ENCODE data around the gene LMF2.

The LMF2 gene

GRCh38 chr22:50481045-50481439 lies 26.5 kb downstream of the LMF2 start:
- no peak for DNase-seq

DNA sequence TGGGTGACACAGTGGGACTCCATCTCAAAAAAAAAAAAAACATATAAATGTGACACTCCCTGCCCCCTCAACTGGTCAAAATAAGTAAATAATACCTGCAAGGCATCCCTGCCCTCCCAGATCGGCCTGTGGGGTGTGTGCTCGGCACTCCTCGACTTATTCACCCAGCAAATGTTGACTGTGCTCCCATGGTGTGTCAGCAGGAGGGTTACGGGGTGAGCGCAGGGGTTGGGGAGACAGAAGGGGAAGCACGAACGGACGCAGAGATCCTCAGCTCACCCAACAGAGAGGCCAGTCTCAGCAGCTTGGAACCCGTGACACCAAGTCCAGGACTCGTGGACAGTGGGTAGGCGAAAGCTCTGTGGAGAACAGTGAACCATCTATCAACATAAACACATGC lies 27.8 kb downstream of the LMF2 start:
- no peak for DNase-seq

DNA sequence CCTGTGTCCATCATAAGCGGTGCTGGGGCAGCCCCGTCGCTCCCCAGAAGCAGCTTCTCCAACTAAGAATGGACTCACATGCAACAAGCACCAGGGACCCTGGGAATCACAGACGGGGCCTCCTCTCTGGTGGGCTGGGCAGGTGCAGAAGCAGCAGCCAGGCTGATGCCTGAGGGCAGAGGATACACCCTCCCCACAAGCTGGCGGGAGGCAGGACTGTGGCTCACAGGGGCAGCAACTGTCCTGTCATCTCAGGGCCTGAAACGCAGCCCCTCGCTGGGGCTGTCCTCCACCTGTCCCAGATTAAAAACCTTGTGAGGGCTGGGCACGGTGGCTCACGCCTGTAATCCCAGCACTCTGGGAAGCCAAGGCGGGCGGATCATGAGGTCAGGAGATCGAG lies 29.6 kb downstream of the LMF2 start:
- no peak for DNase-seq

- DNase-seq, result no peak
Observed at GRCh38 chr22:50476868-50477267, 30.6 kb downstream of the LMF2 start.

DNA sequence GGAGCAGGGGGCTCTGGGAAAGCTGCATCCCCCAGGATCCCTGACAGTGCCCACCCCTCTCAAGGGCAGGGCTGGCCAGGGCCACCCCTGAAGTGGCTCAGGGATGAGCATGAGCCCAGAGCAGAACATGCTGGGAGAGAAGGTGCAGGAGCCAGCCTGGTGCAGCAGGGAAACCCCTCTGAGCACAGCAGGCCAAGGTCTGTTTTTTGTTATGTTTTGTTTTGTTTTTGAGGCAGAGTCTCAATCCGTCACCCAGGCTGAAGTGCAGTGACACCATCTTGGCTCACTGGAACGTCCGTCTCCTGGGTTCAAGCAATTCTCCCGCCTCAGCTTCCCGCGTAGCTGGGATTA lies 31.9 kb downstream of the LMF2 start:
- DNase-seq, result no peak

DNA sequence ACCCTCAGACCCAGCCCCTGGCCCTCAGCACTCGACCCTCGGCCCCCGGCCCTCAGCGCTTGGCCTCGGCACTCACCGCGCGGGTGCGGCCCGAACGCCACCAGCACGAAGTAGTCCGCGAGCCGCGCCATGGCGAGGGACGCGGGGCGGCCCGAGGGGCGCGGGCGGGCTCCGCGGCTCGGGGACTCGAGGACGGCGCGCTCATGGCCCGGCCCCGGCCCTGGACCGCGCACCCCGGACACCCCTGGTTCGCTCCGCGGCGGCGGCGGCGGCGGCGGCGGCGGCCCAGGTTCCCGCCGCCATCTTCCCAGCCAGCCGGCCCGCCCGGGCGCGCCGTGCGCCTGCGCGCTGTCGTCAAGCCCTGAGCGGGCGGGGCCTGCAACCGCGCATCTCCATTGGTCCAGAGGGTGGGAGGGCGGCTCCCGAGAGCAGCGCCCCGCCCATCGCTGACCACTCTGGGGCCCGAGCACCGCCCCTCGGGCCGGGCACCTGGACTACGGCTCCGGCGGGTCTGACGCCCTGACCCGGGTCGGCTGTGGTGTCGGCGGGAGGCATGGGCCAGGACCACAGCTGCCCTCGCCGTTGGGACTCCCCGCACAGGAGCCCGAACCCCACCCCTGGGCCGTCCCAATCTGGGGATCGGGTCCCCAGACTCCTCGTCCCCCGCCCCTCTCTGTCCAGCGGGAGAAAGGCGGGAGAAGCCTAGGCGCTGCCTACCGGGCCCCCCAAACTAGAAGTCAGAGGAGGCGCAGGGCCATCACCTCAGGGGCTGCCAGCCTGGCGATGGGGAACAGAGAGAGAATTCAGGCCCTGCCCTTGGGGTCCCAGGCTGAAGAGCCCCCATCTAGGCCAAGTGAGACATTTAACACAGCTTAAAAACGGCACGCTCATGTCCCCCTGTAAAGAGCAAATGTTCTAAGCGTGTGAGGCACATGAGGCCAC lies 32.5 kb downstream of the LMF2 start, which contains the start of gene SBF1:
Gene SBF1 (minus strand): TSS at position 326 of the 942 bp plus-strand sequence. CDS start 195 bp downstream, at position 131.
- DNase-seq, result peak; percentile 94

- no peak for DNase-seq
Observed at GRCh38 chr22:50473855-50474671, 33.4 kb downstream of the LMF2 start.

GRCh38 chr22:50473088-50473487 lies 34.4 kb downstream of the LMF2 start:
- DNase-seq, result no peak

DNA sequence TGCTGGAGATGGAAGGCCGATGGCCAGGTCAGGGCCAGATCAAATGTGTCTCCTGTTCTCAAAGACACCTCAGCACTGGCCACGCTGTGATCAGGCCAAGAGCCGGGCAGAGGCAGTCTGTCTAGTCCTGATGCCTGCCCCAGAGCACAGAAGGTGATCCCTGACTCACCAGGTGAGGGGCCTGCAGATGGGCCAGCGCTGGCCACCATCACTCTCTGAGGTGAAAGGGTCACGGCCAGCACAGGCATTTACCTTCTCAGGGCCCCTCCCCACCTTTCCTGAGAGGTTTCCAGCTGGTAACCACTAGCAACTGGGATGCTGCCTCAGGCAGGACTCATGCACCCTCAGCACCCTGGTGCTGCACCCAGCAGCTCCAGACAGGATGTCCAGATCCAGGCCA lies 35.5 kb downstream of the LMF2 start:
- DNase-seq, result no peak

DNA sequence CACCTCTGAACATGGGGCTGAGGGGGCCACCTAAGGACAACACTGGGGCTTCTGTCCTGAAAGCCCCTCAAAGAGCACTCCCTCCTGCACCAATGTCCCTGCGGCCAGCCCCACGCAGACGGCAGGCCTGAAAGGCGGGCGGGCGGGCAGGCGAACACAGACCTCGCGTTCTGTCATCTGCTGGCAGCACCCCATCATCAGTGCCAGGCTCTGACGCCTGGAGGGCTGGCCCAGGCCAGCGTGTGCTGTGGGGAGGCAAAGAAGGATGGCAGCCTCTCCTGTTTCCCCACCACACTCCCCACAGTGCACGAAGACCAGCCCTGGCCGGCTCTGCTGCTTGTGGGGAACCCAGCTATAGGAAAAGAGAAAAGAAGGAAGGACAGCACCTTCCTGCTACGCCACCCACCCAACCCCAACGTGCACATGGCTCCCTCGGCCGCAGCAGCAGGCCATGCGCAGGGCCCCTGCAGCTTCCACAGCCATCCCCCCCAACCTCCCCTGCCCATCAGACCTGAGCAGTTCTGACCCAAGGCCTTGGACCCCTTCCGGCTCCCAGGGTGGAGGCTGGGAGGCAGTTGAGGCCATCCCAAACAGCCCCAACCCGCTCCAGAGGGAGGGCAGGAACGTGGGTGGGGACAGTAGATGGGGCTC lies 36.2 kb downstream of the LMF2 start:
- peak; percentile 60 for DNase-seq

- no peak for DNase-seq
Observed at GRCh38 chr22:50470491-50470890, 37.0 kb downstream of the LMF2 start.

DNA sequence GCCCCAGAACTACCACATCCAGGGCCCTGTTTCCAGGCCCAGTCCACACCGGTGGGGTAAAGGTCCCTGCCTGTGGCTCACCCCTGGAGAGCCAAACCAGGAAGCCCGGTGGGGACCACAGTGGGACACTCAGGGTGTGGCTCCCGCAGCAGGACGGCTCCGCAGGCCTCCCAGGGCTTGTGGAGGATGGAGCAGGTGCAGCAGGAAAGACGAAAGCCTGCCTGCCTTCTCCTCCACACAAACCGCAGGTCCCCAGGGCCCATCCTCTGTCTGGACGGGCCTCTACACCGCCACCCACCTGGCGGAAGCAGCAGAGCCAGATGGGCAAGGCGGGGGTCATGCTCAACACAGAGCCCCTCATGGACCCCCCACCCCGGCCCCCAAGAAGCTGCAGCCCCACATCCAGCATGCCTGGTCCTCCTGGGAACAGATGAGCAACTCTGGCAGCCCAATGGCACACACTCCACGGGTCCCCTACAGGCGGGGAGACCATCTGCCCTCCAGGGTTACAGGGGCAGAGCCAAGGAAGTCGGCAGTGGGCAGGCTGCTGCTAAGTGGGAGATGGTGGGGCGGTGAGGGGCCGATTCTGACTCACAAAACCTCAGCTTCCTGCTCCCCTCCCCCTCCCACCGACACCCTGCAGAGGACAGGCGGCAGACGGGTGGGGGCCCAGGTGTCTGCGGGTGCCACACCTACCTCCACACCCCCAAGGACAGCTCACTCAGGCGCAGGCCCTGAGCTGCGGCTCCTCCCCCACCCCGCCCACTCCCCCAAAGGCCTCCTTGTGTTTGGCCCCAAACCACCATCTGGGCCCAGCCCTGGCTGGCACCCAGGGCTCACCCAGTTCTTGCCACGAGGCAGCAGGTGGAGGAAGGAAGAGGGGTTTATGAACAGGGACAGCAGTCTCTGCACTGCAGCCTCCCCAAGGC lies 37.9 kb downstream of the LMF2 start:
- no peak for DNase-seq

DNA sequence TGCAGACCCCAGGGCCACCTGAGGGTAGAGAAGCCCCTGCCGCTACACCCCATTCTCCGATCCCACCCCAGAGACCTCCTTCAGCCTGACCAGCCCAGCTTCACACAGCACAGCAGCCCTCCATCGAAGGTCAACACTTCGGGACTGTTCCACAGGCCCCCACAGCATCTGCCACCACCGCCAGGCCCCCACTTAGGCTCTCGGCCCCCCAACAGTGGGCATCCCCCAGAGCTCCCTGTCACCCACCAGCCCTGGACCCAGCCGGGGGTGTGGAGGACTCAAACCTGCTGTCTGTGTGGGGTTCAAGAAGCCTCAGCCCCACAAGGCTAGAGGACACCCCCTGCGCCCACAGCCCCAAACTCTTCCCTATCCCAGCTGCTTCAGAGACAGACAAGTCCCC lies 38.9 kb downstream of the LMF2 start:
- DNase-seq, result no peak

DNA sequence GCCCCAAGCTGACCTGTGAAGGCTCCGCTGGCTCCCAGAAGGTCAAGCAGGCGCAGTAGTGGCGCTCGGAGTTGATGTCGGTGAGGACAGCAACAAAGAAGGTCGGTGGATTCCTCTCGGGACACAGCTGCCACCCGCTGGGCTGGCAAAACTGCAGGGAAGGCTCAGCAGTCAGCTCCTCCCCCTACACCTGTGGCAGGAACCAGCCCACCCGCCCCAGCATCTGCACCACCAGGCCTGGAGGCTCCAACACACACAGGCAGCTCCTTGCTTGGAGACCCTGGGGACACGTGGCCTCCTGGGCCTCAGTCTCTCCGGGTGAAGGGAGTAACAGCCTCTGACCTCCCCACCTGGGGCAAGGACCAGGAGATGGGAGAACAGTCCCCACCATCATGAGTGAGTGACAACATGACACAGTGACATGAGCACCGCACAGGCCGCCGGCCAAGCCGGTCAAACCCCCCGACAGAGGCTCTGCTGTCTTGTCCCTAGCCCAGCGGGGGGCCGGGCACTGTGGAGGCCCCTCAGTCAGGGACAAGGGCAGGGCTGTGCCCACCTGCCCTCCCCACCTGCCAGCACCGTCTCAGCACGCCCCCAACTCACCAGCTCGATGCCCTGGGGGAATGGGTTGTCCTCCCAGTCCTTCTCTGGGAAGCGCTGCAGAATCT lies 39.6 kb downstream of the LMF2 start:
- no peak for DNase-seq

GRCh38 chr22:50467341-50467740 lies 40.2 kb downstream of the LMF2 start:
- no peak for DNase-seq

DNA sequence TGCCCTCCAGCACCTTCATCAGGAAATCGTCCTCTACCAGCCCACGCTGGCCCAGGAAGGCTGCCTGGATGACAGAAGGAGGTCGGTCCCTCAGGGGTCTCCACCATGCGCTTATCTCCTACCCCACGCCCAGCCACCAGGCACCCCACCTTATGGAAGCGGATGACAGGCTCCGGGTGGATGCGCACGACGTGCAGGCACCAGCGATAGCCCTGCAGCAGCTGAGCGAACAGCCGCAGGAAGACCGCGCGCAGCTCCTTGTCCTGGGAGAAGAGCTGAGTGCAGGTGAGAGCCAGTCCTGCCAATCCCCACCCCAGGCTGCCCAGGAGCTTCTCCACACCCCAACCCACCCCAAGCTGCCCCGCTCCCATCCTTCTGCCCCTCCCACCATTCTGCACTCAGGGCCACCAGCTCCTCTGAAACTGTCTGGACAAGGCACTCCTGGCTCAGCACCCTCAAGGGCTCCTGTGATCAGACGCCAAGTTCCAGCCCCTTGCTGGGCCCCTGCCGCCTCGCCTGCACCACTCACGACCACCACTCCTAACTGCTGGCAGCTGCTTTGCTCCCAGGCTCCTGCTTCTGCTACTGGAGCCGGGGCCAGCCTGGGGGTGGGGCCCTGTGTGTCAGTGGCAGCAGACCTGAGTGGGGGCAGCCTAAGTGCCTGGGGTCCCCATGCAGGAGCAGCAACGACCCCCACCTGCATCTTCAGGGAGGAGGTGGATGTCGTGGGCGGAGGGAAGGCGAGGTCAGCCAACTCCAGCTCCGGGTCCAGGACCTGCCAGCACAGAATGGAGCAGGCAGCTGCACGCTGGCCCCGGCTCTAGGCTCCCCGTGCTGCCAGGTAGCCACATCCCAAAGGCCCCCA lies 42.2 kb downstream of the LMF2 start:
- DNase-seq, result no peak

DNA sequence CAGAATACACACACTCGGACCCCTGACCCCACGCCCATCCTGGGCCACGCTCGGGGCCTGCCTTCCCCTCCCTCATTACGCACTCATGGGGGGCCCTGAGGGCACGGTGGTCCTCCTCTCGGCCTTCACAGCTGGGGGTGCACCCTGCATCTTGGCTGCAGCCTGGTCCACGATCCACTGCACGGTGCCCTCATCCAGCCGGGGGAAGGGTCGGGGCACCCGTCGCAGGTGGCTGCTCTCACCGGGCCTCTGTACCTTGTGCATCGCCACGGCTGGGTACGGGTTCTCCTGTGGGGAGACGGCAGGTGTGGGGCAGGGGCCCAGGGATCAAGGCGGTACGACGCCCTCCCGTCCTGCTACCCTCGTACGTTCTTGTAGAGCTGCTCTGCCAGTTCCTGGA lies 43.1 kb downstream of the LMF2 start:
- DNase-seq, result no peak

GRCh38 chr22:50463188-50463900 lies 44.2 kb downstream of the LMF2 start:
- DNase-seq, result no peak

- no peak for DNase-seq
Observed at GRCh38 chr22:50461979-50462540, 45.4 kb downstream of the LMF2 start.

DNA sequence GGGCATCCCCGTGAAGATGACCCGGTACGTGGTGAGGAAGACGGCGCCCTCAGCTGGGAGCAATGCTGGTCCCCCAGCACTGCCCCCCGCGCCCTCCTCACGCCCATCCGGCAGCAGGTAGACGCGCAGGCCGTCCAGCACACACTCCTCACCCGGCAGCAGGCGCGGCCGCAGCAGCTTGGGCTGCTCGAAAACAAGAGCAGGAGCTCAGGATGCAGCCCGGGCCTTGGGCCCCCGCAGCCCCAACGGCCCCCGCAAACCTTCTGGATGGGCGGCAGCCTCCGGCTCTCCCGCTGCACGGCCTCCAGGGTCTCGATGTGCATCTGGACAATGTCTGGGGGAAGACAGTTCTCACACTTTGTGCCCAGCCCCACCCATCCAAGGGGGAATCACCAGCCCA lies 46.0 kb downstream of the LMF2 start:
- DNase-seq, result no peak
